Hematopoietic multipotent progenitor cell (in vitro differentiated cells): ENCODE data around the gene NACC1. TPM values are rescaled to one million over a fixed set of nuclear protein-coding genes. Genes with fewer than 3 reads are reported as not detected.

Experiments used
- DNase-seq, 3 donors: peaks; one replicate each; pipeline ENCODE4 v3.0.0-alpha.2; 2011 to 2015; ENCODE audit warnings: low read depth in 2 of 3, low spot score in 2 of 3
- total RNA-seq: library from RNA; depleted of rRNA; stranded (reverse); fragments of >200 nt; gene quantifications from one replicate; pipeline ENCODE4 v1.2.3, GENCODE V29; 2012

NACC1 gene
- total RNA-seq, 1 donor, result 73.5 TPM

- DNase-seq, result peak; percentile 63 to 88 (median 84)
Observed at GRCh38 chr19:13099073-13099999, 18.7 kb upstream of the NACC1 start.

- peak in 2 of 3 donors; percentile 71 to 72 for DNase-seq
Observed at GRCh38 chr19:13100031-13100588, 18.0 kb upstream of the NACC1 start.

- peak in 1 of 3 donors; percentile 50 for DNase-seq
Observed at GRCh38 chr19:13100841-13101589, 17.0 kb upstream of the NACC1 start.

DNA sequence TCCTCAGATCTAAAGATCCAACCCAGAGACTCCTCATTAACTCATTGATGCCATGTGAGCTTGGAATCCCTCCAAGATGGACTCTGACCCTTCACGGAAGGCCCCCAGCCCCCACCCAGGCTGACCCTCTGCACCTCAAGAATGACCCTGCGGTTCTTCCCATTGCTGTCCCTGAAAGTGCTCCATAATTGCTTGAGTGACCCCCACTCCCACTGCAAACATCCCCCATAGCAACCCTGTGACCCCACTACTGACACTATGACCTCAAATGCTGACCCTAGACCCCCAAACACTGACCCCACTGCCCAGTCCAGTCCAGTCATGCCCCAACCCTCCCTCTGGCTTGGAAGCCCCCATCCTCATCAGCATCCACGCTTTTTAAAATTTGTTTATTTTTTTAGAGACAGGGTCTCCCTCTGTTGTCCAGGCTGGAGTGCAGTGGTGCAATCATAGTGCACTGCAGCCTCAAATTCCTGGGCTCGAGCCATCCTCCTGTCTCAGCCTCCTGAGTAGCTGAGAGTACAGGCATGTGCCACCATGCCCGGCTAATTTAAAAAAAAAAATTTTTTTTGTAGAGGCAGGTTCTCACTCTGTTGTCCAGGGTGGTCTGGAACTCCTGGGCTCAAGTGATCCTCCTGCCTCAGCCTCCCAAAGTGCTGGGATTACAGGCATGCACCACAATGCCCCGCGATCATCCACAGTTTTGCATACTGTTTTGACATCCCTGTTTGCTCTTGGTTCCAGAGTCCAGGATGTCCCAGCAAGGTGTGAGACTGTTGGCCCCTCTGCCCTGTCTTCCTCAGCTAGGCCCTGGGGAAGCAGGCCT, 16.3 kb upstream of the NACC1 start:
- no peak for DNase-seq

GRCh38 chr19:13102416-13102665, 15.7 kb upstream of the NACC1 start:
- DNase-seq, result no peak

DNA sequence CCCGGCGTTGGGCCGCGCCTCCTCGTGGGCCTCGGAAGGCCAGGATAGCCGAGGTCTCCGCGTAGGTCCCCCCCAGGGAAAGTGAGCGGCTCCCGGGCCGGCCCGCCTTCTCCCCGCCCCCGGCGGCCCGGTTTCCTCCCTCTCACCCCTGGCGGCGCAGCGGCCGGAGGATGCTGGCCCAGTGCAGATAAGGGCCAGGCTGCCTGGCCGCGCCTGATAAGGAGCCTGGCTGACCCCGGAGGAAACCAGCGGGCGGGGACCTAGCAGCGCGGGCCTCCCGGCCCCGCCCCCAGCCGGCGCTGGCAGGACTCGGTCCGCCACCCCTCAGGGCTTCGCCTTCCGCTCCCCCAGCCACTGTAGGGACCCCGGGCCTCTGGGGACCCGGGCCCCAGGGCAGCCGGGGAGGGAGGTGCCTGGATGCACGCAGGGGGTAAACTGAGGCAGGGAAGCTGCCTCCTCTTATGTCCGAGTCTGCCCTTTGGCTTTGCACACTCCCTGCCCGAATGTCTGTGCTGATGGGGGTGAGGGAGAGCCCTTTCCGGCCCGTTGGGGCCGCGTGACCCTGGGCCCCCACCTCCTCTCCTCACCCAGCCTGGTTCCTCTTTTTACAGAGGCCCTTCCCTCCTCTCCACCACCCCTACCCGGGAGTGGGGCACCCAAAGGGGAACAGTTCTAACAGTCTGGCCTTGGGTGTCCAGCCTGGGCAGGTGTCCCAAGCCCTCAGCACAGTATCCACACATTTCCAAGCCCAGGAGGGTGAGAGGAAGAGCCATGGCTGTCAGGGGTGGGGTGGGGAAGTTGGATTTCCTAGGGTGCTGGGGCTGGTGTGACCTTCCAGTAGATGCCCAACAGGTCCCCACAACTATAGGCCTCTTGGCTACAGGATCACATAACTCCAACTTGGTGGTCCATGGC, 15.1 kb upstream of the NACC1 start, which contains the start of gene LYL1:
LYL1 (minus strand) TSS at position 193 of the 915 bp plus-strand sequence. CDS start 1,687 bp downstream, outside the sequence.
- DNase-seq, result peak in 2 of 3 donors; percentile 98

DNA sequence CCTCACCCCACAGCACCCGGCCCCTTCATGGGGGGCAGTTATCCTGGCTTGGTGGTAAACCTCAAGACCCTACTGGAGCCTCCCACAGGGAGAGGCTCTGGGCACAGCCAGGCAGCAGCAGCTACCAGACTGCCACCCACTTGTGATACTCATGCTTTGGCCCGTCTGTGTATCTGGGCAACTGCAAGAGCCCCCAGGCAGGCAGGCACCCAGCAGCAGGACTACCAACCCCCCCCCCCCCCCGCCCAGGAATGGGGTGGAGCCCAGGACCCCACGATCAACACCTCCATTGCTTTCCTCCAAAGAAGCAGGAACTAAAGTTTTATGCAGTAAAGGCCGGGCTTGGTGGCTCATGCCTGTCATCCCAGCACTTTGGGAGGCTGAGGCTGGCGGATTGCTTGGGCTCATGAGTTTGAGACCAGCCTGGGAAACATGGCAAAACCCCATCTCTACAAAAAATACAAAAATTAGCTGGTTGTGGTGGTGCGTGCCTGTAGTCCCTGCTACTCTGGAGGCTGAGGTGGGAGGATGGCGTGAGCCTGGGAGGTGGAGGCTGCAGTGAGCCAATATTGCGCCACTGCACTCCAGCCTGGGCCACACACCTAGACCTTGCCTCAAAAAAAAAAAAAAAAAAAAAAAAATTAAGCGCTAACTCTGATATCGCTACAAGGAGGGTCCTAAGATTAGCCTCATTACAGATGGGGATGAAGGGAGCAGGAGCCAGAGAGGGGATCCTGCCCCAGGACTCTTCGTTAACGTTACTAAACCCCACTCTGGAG, 14.3 kb upstream of the NACC1 start:
- no peak for DNase-seq

DNA sequence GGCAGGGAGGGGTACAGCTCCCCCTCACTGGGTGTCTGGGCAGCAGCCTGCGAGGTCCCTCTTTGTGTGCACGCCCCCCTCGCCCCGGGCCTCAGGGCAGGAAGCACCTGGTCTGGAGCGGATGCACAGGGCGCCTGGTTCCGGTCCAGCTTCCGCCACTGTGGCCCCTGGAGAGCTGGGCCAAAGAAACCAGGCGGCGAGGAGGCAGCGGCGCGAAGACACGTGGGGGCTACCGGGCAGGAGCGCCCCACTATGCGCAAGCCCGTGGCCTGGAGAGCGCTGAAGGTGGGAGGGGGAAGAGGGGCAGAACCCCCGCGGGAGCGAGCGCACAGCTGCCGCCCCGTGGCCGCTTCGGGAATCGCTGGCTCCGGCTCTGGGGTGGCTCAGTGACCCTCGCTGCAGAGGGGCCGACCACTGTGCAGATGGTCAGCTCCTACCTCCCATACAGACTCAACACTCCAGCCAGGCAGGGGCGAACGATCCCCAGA, 13.7 kb upstream of the NACC1 start:
- peak in 2 of 3 donors; percentile 98 to 99 for DNase-seq

DNA sequence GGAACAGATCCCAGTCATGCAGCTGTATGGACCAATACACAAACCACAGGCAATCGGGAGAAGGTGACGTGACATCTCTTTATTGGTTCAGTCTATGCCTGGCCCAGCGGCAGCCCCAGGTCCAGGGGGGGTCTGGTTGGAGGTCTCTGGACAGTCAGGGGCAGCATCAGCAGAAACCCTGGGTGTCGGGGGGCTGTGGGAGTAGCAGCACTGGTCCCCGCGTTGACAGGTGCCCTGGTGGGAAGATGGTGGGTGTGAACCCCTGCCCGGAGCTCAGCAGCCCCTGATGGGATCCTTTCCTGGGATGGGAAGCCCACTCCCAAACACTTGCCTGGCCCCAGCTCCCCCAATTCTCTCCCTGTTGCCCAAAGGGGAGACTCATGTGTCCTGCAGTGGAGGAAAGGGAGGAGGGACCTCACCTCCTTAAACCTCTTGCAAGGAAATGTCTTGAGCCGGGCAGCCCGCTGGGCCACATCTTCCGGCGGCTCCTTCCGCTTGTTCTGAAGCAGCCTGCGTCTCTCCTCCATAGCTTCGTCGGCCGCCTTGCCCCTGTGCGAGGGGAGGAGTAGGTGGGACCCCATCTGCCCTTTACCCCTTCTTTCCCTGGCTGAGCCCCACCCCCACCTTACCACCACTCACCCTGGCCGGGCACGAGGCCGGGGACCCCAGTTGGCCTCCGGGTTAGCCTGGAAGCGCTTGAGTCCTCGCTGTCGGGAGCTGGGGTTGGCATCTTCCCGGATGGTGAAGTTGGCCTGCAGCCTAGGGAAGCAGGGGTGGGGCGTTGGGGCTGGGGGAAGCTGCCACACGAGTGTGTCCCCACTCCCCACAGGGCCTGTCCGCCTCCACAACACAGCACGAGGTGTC, 13.0 kb upstream of the NACC1 start:
- peak in 2 of 3 donors; percentile 54 to 62 for DNase-seq

- no peak for DNase-seq
Observed at GRCh38 chr19:13109361-13110098, 8.5 kb upstream of the NACC1 start.

- DNase-seq, result no peak
Observed at GRCh38 chr19:13110099-13110610, 7.9 kb upstream of the NACC1 start.

GRCh38 chr19:13112555-13112954, 5.5 kb upstream of the NACC1 start:
- no peak for DNase-seq

DNA sequence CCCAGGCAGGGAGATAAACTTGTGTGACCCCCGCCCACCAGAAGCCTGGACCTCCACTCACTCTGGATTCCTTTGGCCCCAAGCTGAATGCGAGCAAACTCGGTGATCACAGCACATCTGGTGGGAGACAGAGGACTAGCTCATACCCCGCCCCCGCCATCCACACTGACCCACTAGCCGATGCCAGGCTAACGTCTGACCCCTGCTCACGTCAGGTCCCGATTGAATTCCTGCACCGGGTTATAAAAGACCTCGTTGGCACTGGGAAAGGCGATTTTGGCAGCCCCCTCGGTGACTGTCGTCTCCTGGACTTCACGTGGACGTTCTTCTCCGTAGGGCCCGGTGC, 2.2 kb upstream of the NACC1 start:
- no peak for DNase-seq

DNA sequence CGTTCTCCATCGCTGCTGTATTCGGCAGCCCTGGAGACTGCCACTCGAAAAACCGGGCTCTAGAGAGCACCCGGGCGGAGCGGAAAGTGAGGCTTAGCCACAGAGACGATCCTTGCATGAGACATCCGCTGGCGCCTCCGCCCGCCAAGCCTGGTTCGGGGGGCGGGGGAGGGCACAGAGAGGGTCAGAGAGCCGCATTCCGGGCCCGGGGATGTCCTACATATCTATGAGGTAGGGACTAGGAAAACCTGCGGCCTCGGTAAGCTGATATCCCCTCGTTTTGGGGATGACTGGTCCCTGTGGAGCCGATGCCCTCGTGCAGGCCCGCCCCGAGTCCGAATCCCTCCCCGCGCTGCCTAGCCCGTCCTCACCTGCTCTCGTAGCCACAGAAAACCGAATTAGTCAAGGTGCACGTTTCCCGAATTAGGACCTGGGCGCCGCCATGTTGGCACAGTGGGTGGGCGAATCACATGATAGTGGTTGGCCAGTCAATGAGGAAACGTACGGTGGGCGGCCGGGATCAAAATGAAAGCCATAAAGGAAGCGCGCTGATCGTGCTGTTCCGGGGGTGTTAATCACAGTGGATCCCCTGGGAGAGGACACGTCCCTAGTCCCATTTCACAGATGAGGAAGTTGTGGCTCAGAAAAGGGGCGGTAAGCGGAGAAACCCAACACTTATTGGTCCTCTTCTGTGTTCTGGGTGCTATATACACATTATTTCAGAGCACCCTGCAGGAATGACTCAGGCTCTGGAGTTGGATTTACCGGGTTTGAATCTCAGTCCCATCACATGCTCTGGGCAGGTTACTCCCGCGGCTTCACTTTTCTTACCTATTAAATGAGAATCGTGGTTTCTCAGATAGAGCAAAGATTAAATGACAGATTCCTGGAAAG, 1.5 kb upstream of the NACC1 start, which contains the start of gene TRMT1:
TRMT1 (minus strand) TSS at position 459 of the 894 bp plus-strand sequence; CDS start at position 118, 341 bp downstream.
- DNase-seq, result peak; percentile 77 to 95 (median 91)

DNA sequence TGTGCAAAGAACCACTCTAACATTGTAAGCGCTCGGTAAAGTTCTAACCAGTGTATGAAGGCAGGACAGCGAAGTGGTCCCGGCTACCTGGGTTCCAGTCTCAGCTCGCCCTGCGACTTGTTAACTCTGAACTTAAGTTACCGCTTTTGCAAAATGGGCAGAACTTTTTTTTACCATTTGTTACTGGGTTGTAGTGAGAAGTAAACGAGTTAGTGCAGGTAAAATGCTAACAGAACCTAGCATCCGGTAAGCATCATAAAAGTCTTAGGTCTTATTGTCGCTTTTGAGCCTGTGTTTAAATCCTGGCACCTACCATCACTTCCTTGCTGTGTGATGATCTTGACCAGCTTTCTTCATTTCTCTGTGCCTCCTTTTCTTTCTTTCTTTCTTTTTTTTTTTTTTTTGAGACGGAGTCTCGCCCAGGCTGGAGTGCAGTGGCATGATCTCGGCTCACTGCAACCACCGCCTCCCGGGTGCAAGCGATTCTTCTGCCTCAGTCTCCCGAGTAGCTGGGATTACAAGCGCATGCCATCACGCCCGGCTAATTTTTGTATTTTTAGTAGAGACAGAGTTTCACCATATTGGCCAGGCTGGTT, 790 bp upstream of the NACC1 start:
- no peak for DNase-seq
